Measurements from ENCODE around the gene TBL1X.

The TBL1X gene

DNA sequence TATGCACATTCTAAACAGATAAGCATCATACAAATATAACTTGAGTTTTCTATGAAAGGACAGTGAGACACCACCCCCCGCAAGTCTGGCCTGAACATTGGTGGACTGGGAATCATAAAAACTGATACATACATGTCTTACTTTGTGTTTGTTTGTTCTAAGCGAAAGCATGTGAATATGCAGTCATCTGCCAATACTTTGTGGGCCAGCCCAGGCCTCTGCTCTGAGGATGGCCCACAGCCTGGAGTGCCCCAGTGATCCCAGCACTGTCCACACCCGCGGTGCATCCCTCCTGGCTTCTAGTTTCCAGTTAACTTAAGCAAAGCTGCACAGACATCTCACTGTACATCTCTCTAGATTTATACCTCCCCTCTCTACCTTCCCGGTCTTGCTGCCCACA, 154.3 kb downstream of the TBL1X start:
- DNase-seq (ENCODE audit: low read depth in 2 of 3, low spot score in 1 of 3), result no peak

DNA sequence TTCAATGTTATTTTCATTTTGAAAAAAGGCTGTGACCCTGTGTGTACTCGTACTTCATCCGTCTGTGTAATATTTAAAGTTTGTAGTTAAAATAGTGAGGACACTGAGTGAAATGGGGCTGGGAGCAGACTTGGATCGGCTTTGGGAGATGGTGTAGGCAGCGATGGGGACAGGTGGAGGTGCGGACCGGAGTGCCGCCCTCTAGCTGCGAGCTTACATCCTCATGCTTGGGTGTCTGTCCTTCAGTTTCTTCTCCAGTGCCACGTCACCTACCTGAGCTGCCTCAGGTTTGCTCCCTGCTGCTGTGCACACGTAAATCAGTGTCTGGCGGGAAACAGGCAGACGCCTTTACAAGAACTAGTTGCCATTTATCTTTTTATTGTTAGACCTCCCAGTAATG, 154.7 kb downstream of the TBL1X start:
- DNase-seq (ENCODE audit: low read depth in 2 of 3, low spot score in 1 of 3), result no peak

DNA sequence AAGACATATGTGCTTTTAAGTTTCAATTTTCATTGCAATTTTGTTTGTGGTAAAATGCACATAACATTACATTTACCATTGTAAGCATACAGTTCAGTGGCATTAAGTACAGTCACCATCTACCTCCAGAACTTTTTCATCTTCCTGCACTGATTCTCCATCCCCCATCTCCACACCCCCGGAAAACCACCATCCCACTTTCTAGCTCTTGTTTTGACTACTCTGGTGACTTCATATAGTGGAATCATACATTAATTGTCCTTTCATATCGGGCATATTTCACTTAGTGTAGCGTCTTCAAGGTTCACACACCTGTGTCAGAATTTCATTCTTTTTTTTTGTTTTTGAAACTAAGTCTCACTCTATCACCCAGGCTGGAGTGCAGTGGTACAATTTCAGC, 157.3 kb downstream of the TBL1X start:
- DNase-seq (ENCODE audit: low read depth in 2 of 3, low spot score in 1 of 3), result peak in 2 of 3 donors; percentile 7 to 16

DNA sequence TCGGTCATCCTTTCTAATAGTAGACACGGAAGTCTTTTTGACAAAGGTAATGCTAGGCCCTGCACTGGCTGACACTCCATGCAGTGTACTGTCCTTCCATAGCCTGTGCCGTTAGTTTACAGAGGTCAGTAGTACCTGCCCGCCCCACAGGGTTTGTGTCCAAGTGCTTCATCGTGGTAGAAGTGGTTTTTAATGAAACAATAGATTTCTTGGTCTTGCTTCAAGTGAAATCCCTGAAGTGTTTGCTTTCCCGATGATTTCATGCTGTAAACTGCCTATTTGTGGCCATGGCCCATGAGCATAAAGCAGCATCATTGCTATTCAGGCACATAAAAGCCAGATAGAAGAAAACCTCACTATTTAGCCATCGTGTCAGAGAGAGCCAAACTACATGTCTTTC, 161.5 kb downstream of the TBL1X start:
- DNase-seq (ENCODE audit: low read depth in 2 of 3, low spot score in 1 of 3), result no peak

DNA sequence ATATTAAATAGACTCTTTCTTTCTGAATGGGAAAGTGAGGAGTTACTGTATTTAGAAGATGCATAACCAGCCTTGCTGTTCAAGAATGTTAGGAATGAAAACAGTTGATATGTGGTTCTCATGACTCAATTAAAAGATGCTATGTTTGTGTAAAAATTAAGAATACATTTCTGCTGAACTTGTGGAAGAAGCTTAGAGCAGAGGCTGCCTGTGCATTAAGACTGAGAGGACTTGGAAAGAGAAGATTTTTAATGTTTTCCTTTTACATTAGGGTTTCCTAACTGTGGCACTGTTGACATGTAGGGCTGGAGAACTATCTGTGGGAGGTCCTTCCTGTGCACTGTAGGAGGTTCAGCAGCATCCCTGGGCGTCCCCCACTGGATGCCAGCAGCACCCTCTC, 163.1 kb downstream of the TBL1X start:
- no peak for DNase-seq (ENCODE audit: low read depth in 2 of 3, low spot score in 1 of 3)

DNA sequence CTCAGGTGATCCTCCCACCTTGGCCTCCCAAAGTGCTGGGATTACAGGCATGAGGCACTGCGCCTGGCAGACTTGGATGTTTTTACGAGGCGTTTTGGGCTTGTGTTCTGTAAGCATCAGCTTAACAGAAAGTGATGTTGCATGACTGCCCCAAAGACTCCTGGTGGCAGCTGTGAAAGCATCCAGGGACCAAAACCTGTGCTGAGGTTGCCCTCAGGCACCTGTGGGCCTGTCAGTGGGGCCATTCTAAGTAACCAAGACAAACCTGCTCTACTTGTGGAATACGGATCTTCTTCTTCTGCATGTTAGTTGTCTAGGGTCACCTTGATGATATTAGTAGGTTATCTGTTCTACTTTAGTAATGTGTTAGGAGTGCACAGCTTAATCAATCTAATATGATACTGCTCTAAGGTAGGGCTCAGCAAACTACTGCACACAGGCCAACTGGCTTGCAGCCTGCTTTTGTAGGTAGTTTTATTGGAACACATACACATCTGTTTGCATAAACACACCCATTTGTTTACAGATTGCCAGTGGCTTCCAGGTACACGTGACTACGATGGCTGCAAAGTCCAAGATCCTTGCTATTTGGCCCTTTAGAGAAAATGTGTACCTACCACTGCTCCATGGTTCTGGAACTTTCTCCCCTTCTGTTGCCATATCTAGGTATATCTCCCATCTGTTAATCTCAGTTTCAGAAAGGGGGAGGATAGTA, 164.1 kb downstream of the TBL1X start:
- DNase-seq (ENCODE audit: low read depth in 2 of 3, low spot score in 1 of 3), result no peak

DNA sequence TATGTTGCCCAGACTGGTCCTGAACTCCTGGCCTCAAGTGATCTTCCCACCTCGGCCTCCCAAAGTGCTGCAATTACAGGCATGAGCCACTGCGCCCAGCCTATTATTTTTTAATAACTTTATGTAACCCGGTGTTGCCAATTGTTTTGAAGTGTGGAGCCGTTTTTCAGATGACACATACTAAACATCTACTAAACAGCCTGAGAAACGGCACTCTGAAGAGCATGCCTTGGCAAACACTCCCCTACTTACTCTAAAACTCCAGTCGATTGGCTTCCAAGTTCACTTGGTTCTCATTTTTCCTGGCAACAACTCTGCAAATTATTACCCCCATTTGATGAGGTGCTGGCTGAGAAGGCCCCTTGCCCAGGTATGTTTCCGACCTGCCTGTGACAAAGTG, 169.7 kb downstream of the TBL1X start:
- DNase-seq (ENCODE audit: low read depth in 2 of 3, low spot score in 1 of 3), result no peak

DNA sequence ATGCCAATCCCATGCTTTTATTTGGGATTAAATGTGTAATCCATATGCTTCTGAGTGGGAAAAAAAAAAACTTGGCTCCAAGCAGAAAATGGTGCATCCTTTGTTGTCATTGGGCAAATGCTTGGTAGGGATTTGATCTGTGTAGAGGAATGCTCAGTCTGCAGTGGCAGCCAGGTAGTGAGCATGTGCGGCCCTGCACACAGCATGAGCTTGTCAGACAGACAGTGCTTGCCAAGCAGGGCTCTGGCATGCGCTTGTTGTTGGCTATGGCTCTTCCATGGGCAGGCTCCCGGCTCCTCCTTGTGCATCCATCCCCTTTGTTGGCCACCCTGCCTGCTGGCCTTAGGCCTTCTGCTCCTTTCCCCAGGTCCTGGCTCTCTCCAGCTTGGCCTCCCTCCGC, 170.5 kb downstream of the TBL1X start:
- DNase-seq (ENCODE audit: low read depth in 2 of 3, low spot score in 1 of 3), result no peak

DNA sequence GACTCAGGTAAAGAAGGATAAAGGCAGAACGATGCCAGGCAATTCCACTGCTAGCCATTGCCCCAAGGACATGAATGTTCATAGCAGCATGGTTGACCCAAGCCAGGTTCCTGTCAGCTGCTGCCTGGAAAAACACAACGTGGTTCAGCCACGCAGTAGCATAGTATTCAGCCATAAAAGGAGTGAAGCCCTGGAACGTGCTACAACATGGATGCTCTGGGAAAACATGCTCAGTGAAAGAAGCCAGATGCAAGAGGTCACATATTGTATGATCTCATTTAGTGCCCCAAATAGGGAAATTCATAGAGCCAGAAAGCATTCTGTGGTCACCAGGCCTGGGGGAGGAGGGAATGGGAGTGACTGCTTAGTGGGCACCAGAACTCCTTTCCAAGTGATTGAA, 170.9 kb downstream of the TBL1X start:
- DNase-seq (ENCODE audit: low read depth in 2 of 3, low spot score in 1 of 3), result no peak

DNA sequence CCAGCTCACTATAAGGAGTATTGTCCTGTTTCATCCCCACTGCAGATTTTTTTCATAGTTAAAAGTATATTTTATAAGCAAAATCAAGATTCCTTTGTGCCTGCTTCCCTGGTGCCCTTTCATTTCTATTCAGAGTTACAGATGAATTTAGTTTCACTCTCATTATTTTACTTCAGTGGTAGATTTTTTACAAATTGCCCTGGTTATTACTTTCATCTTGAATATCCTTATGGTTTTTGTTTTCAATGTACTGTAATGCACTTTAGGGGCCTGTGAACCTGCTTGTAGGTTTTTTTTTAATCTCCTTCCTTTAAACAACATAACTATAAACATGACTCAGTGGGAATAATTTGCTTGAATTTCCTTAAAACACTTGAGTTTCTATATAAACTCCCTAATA, 174.0 kb downstream of the TBL1X start:
- no peak for DNase-seq (ENCODE audit: low read depth in 2 of 3, low spot score in 1 of 3)

DNA sequence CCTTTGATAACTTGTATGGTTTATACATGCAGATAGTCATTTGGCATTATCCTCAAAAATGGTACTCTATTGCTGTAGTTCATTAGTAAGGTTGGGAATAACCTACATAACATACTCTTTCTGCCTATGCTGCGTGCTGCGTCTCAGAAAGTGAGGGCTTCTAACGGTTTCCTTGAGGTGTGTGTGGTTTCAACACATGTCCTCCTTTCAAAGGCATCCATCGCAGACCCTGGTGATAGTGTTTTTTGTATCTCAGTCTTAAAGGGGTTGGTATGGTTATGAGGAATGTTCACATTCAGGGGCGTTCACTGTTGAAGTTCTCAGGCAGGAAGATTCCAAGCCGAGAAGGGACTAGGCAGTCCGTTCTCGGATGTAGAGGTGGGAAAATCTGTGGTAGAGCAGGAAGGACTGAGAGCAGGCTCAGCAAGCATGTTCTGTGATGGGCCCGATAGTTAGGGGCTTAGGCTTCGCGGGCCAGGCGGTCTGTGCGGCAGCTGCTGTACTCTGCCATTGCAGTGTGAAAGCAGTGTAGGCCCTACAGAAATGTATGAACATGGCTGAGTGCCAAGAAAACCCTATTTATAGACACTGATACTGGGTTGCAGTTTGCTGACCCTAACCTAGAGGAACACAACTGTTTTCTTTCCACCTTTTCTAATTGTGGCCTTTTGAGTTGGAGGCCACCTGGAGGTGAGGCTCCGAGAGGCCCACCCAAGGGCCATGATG, 177.6 kb downstream of the TBL1X start:
- no peak for DNase-seq (ENCODE audit: low read depth in 2 of 3, low spot score in 1 of 3)

DNA sequence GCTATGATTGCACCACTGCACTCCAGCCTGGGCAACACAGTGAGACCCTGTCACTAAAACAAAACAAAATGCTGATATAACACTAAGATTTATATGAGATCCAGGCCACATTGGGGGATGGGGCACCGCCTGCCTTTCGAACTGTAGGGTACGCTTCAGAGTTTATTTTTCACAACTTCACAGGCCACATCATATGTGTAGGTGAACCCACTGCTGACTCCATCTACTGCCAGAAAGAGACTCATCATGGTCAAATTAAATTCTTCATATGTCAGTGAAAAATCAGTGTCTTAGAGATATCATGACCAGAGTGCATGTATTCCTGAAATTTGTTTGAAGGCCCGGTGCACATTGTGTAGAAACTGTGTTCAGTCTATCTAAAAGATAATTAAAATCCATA, 178.9 kb downstream of the TBL1X start:
- no peak for DNase-seq (ENCODE audit: low read depth in 2 of 3, low spot score in 1 of 3)

DNA sequence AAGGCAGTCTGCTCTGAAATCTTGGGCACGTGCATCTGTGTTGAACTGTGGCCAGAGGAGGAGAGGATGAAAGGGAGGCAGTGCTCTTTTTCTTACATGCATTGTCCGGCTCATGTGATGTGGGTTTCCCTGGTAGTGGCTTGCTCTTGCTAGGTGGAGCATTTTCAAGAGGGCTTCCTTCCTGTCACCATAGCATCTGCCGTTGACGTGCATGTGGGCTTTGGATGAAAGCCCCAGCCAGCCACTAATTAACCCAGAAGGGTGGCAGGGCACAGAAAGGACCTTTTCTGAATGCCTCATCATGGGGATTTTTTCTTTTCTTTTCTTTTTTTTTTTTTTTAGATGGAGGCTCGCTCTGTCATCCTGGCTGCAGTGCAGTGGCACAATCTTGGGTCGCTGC, 179.5 kb downstream of the TBL1X start:
- peak in 1 of 3 donors; percentile 7 for DNase-seq (ENCODE audit: low read depth in 2 of 3, low spot score in 1 of 3)

DNA sequence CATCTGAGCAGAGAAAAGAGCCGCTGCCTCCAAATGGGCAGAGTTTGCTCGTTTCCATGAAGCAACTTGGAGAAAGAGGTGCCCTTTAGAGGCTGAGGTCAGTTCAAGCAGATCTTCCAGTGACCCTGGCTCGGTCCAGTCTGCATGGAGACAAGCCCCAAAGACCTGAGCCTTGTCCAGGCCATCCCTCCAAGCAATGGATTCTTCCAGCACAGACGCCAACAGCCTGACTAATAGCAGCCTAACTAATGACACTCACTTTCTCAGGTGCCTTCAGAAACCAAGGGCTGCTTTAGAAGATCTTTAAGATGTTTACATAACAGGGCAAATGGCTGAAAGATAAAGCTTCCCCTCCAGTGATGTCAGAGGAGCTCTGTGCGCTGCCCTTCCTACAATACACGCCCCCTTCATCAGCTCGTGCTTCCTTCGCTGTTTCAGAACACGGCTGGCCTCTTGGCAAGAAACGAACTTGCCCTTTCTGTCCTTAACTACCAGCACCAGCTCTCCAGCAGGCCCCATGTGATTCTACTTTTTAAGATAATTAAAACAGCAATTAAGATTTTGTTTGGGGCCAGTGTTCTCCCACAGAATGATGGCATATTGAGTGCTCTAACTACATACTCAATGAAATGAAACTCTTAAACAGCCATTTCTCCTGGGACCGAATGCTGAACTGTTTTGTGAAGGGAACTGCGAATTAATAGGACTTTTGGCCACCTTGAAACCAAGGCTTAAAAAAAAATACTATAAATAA, 181.8 kb downstream of the TBL1X start:
- DNase-seq (ENCODE audit: low read depth in 2 of 3, low spot score in 1 of 3), result no peak

DNA sequence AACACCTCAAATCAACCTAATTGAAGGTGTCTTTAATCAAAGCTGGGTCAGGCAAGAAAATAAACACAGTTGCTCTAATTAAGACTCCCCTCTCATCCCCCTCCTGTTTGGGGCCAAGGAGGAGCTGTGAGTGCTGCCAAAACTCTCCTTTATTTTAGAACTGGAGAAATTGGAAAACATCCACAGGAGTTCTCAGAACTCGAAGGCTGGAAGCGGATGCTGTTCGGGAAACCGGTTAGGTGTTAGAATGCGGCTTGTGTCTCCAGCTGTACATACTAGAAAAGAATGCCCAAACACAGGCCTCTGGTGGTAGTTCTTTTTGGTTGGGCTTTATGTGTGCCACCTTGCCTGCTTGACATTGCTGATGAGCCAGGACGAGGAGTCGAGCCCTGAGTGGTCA, 182.6 kb downstream of the TBL1X start:
- DNase-seq (ENCODE audit: low read depth in 2 of 3, low spot score in 1 of 3), result no peak

DNA sequence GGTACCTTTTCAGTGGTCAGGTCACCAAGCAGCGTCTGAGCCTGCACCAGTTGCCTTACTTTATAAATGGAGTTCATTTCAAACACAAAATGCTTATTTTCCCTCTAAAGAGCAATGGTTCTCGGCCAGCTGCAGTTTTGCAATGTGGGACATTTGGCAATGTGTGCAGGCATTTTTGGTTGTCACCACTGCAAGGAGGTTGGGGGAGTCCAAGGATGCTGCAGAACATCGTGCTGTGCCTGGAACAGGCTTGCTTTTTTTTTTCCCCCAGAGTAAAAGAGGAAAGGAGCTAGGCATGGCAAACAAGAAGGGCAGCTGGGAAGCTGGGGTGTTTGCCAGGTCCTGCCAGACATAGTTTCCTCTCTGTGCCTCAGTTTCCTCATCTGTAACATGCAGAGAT, 185.2 kb downstream of the TBL1X start:
- no peak for DNase-seq (ENCODE audit: low read depth in 2 of 3, low spot score in 1 of 3)

DNA sequence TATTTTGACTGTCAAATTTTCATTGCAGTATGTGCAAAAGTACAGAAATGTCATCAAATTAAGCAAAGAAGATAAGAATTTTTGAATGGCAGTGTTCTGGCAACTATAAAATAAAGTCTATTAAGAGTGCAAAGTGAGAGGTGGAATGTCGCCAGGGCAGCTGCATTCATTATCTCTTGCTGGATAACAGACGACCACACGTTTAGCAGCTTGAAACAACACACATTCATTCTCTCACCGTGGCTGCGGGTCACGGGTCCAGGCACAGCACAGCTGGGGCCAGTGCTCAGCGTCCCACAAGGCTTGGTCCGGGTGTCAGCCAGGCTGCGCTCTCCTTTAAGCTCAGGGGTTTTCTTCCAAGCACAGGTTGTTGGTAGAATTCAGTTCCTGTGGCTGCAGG, 186.9 kb downstream of the TBL1X start:
- no peak for DNase-seq (ENCODE audit: low read depth in 2 of 3, low spot score in 1 of 3)

DNA sequence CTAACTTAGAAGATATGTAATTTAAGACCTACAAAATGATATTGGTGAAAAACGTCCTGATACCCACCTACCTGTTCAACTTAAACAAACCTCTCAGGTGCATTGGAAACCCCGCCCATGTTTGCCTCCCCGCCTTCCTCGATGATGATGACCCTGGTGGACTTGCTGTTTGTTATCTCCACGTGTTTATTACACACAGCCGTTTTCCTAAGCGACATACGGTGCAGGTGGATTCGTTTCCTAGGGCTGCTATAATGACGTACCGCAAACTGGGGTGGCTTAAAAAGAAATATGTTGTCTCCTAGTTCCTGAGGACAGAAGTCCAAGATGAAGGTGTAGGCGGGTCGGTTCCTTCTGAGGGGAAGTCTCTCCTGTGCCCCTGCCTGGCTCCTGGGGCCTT, 190.1 kb downstream of the TBL1X start:
- no peak for DNase-seq (ENCODE audit: low read depth in 2 of 3, low spot score in 1 of 3)

DNA sequence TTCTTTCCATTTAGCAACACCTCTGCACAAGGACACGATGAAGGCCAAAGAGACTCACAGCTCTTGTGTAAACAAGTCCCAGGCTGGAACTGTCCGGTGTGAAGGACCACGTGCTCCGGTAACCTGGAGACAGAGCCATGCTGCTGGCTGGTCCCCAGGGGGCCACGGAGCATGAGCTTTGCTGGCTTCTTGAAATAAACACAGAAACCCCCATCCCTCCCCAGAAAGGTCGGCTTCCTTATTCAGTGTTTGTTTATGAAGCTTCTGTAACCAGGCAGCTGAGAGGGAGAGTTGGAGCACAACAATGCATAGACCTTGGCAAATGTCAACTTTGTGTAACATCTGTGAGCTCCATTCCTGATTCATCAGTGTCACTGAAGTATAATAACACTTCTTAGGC, 191.4 kb downstream of the TBL1X start:
- DNase-seq (ENCODE audit: low read depth in 2 of 3, low spot score in 1 of 3), result no peak

DNA sequence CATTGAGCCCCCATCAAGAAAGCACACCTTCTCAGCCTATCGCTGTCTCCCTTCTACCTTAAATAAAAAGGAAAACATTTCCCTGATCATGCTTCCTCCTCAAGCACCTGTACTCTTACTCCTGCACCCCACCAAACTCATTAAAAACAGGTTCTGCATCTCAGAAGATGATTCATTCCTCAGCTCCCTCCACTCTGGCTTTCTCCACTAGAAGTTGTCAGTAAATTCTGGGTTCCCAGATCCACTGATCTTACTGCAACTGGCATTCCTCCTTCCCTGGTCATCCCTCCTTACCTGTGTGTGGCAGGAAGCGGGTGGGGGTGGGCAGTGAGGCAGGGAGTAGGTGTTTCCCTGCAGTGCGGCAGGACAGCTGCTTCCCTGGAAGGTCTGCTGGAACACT, 192.0 kb downstream of the TBL1X start:
- no peak for DNase-seq (ENCODE audit: low read depth in 2 of 3, low spot score in 1 of 3)

DNA sequence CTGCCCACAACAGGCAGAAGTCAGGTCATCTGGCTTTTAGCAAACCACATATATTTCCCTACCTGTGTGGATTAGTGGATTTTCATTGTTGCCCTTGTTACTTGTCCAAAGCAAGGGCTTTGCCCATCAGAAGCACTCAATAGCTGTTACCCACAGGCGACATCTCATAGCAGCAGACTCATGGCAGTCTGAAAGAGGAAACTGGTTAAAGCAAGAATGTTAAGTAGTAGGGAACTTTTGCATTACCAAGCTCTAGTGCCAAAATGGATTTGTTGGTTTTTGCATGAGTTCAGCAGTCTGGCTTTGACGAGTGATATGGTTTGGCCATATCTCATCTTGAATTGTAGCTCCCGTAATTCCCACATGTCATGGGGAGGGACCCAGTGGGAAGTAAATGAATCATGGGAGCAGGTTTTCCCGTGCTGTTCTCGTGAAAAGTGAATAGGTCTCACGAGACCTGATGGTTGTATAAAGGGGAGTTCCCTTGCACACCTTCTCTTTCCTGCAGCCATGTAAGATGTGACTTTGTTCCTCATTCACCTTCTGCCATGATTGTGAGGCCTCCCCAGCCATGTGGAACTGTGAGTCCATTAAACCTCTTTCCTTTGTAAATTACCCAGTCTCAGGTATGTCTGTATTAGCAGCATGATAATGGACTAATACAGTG, 192.9 kb downstream of the TBL1X start:
- DNase-seq (ENCODE audit: low read depth in 2 of 3, low spot score in 1 of 3), result no peak

DNA sequence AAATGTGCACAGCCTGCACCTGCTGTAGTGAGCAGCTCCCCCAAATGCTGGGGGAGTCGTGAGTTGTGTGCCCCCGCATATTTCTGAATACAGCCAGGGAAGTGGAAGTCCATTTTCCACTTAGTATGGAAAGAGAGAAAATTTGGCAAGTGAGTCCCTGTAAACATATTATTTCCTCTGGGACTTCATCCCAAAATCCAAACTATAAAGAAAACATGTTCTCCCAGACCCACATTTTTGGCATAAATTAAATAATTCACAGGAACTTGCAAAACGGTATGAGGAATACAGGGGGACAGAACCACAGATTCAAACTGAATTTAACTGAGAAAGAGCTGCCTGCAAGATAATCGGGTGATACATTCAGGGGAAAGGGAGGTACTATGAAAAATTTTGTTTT, 193.6 kb downstream of the TBL1X start:
- no peak for DNase-seq (ENCODE audit: low read depth in 2 of 3, low spot score in 1 of 3)

Data from stimulated activated CD4-positive, alpha-beta T cell treated with anti-CD3 and anti-CD28 coated beads, Interleukin-12 subunit alpha, Interleukin-12 subunit beta, amount 100 ng/mL, for 48 hours (primary cell).